CD4-positive, alpha-beta T cell treated with Interleukin-12 subunit alpha and Interleukin-12 subunit beta, for 1 hour (primary cell): ENCODE measurements around the gene SLC6A1.

Source experiments
- DNase-seq: peaks from one replicate; pipeline ENCODE4 v3.0.0-alpha.2; 2020

Gene SLC6A1

DNA sequence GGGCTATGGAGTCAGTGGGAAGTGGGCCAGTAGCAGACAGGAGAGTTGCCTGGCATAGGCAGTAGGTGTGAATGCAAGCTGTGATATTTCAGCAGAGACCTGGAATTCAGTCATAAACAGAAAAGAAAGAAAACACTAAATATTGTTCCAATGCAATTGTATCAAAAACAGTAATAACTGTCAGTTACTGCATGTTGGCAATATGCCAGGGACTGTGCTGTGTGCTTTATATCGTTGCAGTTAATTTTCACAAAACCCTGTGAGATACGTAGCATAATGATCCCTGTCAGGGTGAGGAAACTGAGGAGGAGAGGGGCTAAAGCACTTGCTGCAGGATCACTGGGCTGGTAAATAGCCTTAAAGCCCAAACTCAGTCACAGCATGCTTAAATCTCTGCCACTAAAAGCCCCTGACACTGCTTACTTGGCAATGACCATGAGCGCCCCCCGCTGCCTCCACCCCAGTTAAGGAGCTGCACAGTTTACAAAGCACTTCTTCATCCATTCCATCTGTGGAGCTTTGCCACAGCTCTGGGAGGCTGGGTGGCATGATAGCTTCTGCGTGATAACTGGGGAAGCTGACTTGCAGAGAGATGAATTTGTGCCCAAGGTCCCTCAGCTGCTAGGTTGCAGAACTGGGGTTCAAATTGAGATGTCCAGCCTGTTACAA, 3.9 kb downstream of the SLC6A1 start:
- no peak for DNase-seq

DNA sequence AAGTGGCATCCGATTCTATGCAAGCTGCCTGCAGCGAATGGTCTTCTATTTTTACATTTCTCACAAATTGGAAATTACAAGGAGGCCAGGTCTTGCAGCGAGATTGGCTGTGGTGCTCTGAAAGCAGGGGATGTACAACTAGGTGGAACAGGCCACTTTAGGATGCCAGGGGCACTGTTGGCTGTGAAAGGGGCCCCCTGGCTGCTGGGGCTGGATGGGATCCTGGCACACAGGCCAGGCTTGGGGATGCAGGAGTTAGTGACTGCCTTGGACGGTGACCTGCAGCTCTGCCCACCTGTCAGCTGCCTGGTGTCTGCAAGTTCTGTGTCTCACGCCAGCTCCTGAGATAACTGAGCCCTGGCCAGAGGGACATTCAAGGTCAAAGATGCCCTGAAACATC, 4.6 kb downstream of the SLC6A1 start:
- no peak for DNase-seq

DNA sequence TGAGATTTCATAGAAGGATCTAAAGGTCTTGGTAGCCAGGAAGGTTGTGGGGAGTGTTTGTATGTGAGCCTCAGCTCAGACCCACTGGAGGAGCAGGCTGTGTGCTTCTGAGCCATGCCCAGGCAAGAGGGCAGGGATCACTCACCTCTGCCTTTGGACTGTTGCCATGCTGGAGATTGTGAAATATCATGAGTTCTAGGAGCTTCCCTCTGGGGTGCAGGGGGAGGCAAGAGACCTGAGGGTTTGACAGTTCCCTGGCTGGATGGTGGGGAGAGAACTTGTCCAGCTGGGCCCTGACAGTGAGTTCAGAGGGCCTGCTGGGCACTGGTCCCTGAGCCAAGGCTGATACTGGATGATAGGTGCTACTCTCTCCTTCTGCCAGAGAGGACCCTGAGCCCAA, 6.0 kb downstream of the SLC6A1 start:
- DNase-seq = no peak

DNA sequence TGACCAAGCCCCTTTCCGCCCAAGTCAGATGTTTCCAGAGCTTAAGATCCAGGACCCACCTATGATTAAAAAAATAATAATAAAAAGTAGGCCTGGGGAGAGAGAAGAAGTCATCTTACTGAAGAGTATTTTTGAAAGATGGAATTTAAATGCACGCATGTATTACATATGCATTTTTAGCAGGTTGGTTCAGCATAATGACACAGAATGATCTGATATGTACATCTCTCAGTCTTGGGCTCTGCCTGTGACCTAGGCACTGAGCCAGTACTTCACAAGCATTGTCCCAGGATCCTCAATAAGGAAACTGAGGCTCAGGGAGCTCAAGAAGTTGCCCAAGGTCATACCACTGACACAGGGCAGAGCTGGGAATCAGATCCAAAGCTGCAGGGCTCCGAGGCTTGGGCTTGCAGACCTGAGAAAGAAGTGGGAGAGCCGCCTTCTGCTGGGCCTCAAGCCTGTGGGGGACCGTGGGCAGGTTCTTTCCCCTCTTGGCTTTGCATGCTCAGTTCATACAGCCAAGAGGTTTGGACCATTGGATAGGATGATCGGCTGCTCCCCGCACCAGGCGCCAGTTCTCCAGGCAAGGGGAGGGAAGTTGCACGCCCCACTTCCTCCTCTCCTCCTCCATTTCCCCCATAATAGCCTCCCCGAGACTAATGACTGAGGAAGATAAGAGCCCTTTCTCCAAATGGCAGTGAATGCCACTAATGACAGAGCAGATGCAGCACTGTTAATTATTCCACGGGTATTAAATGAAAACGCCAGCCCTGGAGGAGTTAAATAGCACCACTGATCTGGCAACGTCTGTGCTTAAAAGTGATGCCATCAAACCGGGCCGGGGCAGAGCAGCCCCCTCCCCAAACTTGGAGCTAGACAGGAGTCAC, 6.9 kb downstream of the SLC6A1 start:
- no peak for DNase-seq

DNA sequence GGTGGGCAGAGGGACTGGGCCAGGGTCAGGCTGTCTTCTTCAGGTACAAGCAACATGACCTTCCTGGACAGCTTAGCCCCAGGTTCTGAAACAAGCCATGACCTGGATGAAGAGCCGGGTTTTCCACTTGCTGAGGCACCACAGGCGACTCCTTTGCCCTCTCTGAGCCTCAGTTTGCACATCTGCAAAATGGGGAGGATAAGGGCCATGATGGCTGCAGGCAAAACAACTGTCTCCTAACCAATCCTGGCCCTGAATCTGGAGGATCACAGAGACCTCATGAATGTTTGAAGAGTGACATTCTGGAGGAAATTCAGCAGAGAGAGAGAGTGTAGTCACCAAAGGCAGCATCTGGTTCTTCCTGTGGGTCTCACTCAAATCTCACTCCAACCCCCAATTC, 8.0 kb downstream of the SLC6A1 start:
- no peak for DNase-seq

DNA sequence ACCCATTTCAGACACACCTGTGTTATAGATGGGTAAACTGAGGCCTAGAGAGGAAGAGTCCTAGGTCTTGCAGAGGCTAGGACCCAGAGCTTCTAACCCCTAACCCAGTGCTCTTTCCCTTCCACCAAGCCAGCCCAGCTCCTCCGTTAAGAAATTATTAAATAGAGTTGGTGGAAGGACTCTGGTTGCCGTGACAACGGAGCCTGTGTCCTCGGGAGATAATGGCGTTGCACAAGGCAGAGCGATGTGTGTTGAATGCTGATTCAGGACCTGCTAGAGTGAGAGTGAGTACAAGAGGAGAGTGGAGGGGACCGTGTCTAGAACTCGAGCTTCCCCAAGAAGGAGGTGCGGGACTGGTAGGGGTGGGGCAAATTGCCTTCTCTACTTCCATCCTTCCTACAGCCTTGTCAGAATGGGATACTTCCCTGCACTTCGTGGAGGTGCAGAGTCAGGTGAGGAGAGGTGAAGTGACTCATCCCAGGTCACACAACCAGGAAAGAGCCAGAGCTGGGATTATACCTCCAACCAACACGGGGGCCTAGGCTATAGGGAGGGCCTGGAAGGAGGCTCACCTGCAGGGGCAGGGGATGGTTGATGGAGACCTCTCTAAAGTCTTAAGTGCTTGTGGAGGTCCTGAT, 8.6 kb downstream of the SLC6A1 start:
- no peak for DNase-seq

DNA sequence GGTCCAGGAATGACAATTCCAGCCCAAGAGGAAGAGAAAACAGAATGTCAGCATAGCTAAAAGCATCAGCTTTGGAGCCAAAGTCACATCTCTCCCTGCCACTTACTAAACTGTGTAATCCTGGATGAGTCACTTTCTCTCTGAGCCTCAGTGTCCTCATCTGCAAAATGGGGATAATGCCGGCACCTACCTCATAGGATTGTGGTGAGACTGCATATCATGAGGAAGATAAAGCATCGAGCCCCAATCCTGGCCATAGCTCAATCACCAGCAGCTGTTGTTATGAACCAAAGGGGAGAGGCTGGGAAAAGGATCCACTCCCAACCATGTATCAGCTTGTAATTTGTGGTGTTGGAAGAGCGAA, 9.1 kb downstream of the SLC6A1 start:
- DNase-seq = no peak

DNA sequence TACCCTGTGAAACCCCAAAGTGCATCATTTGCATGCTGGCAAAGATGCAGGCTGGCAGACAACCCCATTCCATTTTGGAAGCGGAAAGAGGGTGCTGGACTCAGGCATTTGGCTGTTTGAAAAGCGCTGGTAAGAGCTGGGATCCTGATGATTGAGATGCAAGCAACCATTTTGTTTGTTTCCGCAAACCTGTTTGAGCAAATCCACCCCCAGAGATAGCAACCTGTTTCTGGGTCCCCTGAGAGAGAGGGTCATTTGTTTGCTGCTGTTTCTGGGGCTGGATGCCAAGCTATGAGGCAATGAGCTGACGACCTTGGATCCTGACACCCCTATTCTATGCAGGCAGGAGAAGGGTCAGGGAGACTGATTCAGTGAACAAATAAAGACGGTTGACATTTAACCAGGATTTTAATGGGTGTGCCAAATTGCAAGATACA, 9.8 kb downstream of the SLC6A1 start:
- DNase-seq = no peak

DNA sequence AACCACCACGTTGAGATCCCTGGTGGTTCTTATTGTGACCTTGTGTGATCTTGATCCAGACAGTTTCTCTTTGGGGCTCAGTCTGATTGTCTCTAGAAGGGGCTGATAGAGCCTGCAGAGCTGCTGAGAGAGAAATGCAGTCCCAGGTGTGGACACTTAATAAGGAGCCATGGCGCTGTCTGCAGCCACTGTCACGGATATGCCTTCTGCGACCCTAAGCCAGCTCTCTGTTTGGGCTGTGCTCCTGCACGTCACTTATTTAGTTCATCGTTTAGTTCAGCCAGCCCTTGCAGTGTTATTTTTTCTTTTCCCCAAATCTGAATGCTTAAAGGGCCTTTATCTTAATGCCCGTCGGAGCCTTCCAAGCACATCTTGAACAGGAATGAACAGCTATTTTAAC, 12.0 kb downstream of the SLC6A1 start:
- no peak for DNase-seq

DNA sequence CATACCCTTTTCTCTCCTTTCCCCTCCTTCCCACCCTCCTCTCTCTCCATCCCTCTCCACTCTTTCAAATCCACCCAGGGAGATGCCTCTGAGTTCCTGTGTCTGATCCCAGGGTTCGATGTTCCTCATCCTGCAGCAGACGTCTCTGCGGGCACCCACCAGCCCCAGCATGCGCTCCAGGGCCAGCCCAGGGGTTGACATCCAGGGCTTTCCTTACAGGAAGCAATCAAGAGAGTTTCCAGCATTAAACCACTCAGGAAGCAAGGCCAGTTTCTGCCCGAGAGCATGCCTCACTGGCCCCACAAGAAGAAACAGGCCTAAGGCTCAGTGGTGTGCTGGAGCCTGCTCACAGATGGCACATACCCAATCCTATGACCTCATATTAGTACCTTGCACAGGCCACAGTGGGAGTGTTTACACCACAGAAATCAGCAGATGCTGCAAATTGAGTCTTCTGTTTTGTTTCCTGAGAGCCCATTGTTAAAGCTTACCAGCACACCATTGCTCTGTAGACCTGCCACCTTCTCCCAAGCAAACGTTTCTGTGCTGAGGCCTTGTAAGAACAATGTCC, 13.2 kb downstream of the SLC6A1 start:
- DNase-seq = no peak

DNA sequence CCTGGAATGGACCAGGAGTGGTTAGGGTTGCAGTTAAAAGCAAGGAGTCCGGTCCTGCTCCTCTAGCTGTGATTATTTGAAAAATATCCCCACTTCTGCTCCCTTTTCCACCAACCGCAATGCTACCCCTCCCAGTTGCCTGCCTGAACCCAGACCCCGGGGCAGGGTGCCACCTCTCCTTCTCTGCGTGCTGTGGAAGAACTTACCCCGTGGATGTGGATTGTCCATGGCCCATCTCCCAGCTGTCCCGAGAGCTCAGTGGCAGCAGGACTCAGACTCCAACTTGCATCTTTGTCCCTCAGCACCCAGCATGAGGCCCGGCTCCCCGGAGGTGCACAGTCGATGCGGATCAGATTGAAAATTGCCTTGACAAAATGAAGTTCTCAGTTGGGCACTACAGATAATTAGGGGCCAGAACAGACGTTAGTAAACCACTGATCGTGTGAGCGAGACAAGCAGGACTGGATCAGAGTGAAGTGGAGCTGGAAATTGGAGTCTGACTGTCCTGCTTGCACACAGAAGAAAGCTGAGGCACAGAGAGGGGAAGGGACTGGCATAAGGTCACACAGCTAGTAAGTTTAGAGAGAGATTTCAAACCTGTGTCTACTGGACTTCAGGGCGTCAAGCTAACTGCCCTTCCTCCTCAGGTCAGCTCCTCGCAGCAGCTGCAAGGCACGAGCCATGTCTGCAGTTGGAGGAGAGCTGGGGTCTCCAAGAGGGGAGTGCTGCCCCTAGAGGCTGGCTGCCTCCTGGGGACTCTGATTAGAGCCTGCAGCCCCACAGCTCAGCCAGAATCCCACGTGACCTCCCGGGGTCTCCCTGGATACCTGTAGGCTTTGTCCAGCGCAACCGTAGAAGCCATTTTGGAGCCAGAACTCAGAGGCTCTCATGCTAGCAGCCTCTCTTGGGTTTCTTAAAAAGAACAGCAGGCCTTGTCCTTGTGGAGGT, 14.7 kb downstream of the SLC6A1 start:
- DNase-seq = no peak

DNA sequence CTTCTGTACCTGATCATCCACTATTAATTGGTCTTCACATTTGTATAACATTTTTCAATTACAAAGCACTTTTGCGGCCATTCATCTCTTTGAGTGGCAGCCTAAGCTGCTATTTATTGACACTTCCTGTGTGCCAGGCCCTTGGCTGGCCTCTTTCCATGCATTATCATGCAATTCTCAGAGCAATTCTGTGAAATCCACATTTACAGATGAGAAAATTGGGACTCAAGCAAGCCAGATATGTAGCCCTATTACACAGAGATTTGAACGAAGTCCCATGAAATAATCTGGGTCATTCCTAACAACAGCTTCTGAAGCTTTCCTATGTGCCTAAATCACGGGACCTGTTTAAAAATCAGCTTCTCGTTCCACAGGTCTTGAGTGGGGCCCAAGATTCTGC, 17.4 kb downstream of the SLC6A1 start:
- DNase-seq = no peak

DNA sequence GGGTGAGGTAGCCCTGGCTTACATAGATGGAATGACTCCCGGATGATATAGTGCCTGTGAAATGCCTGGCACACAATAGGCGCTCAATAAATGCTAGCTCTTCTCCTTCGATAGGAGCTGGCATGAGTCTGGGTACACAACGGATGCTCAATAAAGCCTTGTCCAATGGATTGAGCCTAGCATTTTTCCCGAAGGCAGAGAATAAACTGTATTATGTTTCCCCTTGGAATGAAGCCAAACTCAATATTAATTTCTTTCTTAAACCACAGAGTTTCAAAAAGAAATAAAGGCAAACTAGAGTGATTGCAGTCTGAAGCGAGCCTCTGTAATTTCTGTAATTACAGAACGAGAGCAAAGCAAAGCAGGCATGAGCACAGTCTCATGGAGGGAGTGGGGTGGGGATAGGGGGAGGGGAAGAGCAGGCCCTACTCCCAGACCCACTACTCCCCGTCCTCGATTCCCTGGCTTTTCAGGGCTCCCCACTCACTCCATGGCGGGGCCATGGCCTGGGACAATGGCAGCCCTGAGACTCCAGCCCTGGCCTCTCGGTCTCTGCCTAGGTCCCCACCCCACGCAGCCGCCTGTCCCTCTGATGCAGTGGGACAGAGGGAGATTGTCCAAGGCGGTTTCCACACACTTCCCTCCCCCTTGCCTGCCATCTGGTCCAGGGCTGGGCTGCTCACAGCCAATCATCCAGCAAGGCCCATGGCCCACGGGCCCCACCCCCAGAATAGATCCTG, 18.0 kb downstream of the SLC6A1 start:
- DNase-seq = no peak

DNA sequence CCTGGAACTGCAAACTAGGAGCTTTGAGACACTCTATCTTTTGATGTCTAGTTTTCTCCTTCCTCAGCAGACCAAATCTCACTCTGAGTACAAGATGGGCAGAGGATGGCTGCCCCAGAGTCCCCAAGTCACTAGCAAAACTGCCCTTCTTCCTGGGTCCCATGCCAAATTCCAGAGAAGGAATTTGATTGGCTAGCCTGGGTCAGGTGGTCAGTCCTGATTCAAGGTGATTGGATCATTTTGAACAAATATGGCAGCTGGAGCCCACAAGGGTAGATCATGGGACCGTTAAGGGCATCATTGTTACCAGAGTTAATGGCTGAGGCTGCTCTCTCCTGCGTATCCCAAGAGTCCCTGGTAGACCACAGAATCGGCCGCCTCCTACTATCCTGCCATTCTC, 21.7 kb downstream of the SLC6A1 start:
- DNase-seq = no peak

DNA sequence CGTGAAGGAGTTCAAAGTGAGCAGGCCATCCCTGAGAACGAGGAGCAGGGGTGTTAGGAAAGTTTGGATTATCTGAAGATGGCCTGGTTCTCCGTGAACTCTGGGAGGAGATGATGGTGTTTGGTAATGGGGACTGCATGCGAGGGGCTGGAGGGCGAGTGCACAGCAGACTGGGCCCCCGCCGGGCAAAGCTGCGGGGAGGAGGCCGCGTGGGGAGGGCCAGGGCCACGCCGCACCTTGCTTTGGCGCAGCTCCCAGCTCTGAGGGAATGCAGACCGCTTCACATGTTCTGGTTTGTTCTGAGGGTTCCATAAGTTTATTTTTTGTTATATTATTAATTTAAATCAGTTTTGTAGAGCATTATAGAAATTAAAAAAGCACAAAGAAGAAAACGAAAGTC, 22.2 kb downstream of the SLC6A1 start:
- DNase-seq = no peak

DNA sequence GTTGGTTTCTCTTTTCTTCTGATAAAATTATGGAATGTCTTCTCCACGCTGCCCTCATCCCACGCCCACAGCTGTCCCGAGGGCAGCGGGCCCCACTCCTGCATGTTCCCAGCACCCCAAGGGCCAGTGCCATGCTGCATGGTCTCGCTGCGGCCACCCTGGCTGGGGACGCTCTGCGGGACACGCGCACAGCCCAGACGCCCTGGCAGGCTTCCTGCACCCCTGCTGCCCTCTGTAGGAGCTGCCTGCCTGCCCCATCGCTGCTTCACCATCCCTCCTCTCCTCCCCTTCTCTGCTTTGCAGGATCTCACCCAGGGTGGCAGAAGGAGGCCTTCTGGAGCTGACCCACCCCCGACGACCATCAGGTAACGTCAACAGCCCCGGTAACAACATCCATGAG, 22.8 kb downstream of the SLC6A1 start:
- DNase-seq = no peak

DNA sequence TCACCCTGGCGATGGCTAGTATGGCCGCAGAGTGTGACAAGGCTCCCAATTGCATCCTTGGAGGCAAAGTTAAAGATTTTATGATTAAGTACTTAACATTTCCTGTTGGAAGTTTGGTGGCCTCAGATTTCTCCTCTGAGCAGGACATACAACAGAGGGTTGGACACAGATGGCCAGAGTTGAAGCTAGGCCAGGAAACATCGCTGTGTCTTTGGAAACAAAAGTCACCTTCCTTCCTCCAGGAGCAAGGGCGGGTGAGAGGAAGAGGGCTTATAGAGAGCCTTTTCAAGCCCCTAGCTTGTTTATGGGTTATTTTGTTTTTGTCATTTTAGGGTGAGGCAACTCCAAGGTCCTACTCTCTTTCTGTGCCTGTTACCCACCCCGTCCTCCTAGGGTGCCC, 24.2 kb downstream of the SLC6A1 start:
- DNase-seq = no peak

DNA sequence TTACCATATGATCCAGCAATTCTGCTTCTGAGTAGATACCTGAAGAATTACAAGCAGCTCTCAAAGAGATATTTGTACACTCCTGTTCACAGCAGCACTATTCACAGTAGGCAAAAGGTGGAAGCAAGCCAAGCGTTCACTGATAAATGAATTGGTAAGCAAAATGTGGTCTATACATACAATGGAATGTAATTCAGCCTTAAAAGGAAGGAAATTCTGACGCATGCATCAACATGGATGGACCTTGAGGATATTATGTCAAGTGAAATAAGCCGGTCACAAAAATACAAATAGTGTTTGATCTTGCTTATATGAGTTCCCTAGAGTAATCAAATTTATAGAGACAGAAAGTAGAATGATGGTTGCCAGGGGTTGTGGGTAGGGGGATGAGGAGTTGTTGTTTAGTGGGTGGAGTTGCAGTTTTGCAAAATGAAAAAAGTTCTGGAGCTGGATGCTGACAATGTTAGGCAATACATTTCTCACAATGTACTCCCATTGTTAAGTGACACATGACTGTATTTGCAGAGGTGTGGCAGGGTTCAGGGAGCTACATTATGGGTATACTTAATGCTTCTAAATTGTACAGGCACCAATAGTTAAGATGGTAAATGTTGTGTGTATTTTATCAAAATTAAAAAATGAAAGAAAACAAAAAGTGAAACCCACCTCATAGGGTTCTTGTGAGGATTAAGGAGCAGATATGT, 26.7 kb downstream of the SLC6A1 start:
- DNase-seq = no peak

DNA sequence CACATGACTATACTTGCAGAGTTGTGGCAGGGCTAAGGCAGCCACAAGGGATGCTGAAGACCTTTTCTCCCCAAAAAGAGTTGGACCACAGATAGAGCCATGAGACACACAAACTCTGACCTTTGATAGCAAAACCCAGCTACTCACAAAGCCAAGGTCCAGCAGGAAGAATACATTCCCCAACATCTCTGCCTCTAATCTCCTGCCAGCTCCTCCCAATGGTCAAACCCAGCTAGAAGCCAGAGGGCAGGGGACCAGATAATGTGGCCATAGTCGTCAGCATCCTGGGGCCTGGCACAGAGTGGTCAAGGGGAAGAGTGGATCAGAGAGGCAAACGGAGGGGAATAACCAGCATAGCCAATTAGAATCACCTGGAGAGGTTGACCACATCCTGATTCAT, 28.2 kb downstream of the SLC6A1 start:
- DNase-seq = no peak

DNA sequence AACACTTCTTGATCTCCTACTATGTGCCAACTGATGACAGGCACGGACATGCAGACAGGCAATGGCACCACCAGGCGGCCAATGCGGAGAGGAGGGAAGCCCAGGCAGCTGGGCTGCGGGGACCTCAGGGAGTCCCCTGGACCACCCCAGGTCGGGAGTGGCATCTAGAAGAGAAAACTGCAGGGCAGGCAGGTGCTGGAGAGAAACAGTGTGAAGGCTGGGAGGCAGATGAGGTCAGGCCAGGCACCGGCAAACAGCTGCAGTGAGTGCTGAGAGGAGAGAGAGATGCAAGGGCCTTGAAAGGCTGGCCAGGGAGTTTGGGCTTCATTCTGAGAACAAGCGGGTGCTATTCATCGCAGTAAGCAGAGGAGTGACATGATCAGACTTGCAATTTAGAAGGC, 29.1 kb downstream of the SLC6A1 start:
- DNase-seq = no peak

DNA sequence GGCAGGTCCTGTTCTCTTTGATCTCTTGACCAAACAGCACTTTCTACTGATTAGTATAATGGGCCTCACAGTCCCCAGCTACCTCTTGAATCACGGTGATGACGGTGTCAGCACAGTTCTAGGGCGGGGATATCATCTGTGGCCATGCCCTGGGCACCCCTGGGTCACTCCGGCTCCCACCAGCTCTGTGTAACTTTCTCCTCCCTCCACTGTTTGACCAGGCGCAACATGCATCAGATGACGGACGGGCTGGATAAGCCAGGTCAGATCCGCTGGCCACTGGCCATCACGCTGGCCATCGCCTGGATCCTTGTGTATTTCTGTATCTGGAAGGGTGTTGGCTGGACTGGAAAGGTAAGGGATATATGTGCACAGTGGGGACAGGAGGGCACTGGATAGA, 29.6 kb downstream of the SLC6A1 start:
- DNase-seq = no peak
